HG03175 (cell line): ENCODE data around the gene BPIFB2.
"Not testable (repeated sequence)": the region's sequence is repeated elsewhere in the genome, so short reads cannot be mapped to it uniquely, and the experiment has no call there.

ENCODE experiments used
- ATAC-seq: cut with Tn5 transposase; IDR thresholded peaks from one replicate; pipeline ENCODE4 v1.9.1; 2021; ENCODE audit warnings: mild to moderate bottlenecking, moderate library complexity; ENCODE audit not compliant: unreplicated experiment

BPIFB2 gene

DNA sequence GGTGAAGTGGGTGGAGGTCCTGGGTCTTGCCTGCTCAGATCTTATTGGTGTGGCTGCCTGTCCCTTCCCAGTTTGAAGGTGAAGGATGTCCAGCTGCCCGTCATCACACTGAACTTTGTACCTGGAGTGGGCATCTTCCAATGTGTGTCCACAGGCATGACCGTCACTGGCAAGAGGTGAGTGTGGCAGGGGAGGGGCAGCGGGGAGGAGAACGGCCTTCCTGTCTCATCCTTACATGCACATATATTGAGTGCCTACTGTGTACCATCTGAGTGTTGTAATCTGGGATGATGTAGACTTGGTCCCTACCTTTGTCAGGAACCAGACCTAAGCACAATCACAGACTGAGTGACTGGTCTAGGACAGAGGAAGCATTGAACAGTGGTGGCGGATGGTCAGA is 26.6 kb downstream of the BPIFB2 start:
- ATAC-seq = no peak

- ATAC-seq = no peak
Measured at GRCh38 chr20:33034901-33035492, 27.5 kb downstream of the BPIFB2 start.

DNA sequence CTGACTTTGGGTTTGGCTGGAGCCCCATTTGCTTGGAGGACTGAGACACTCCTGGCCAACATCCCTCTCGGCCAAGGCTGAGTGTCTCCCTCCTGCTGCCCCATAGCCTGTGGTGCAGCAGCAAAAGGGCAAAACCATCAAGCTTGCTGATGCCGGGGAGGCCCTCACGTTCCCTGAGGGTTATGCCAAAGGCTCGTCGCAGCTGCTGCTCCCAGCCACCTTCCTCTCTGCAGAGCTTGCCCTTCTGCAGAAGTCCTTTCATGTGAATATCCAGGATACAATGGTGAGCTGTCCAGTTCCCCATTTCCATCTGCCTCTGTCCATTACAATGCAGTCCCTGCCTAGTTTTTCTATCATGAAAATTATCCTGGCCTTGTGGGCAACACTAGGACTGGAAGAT is 30.0 kb downstream of the BPIFB2 start:
- ATAC-seq = no peak

DNA sequence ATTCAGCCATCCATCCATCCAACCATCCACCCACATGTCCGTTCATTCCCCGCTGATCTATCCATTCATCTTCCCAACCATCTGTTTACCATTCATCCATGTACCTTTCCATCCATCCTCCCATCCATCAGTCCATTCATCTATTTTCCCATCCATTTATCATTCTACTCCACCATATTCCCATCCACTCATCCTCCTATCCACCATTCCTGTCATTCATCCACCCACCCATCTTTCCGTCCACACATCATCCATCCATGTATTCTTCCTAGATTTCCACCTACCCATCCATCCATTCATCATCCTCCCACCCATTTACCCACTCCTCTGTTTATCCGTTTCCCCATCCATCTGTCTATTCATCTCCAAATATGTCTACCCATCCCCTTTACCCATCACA is 30.7 kb downstream of the BPIFB2 start:
- ATAC-seq = no peak

GRCh38 chr20:33042430-33042829 is 34.9 kb downstream of the BPIFB2 start:
- no peak for ATAC-seq

GRCh38 chr20:33042983-33043730 is 35.7 kb downstream of the BPIFB2 start:
- ATAC-seq = no peak

GRCh38 chr20:33043731-33044181 is 36.3 kb downstream of the BPIFB2 start:
- no peak for ATAC-seq

DNA sequence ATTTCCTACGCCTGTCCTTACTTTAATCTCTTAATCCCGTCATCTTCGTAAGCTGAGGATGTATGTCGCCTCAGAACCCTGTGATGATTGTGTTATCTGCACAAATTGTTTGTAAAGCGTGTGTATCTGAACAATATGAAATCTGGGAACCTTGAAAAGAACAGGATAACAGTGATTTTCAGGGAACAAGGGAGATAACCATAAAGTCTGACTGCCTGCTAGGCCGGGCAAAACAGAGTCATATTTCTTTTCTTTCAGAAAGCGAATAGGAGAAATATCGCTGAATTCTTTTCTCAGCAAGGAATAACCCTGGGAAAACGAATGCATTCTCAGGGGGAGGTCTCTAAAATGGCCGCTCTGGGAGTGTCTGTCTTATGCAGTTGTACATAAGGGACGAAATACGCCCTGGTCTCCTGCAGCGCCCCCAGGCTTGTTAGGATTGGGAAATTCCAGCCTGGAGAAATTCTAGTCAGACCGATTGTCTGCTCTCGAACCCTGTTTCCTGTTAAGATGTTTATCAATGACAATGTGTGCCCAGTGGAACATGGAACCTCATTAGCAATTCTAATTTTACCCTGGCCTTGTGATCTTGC is 37.7 kb downstream of the BPIFB2 start:
- not testable (repeated sequence) for ATAC-seq

DNA sequence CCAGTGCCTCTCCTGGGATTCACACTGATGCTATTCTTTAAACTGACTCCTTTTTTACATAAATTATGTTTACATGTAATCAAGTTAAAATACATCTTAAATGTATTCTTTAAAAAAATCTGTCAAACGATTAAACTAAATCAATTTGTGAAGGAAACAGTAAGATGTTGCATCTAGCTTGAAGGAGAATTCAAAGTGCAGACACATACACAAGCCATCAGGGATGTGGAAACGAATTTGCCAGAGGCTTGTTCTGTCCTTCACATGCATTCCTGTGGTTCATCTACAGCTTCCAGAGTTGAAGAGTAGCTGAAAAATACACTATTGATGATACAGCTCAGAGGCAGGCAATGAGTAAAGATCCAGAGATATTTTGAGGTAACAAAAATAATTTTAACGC is 38.9 kb downstream of the BPIFB2 start:
- no peak for ATAC-seq

- no peak for ATAC-seq
Measured at GRCh38 chr20:33051333-33051732, 43.8 kb downstream of the BPIFB2 start.

DNA sequence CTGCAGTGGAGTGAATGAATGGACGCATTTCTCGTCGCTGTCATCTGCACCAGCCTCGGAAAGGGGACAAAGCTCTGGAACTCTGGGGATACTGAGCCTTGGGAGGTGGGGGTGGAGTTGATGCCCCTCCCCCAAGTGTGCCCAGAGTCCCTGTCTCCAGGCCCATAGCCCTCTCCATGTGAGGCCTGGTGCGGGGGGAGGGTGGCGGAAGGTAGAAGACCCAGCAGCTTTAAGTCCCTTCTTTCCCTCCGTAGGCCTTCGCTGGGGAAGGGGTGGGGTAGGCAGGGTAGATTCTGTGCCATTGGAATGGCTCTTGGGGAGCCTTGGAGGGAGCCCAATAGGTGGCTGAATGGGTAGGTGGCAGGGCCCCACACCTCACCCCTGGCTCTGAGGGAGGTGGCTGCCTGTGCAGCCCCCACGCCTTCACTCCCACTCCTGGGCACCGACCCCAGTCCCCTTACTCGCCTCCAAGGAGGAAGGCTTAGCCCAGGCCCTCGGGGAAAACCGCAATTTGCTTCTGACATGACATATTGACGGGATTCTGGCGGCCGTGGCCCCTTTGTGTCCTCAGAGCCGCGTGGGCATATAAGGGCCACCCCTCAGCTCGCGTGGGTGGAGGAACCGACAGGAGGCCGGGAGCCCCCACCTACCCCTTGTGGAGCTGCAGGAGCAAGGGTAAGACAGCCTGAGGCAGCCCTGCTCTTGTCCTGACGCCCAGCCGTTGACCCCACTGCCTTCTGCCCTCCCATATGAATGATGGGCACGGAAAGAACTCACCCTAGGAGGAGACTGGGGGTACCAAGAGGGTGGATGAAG is 46.0 kb downstream of the BPIFB2 start, which contains the start of gene BPIFB3:
BPIFB3 (plus strand) TSS at position 613 of the 816 bp plus-strand sequence. CDS start 1,533 bp downstream, outside the sequence.
- ATAC-seq = no peak

- no peak for ATAC-seq
Measured at GRCh38 chr20:33054381-33054780, 46.9 kb downstream of the BPIFB2 start.

DNA sequence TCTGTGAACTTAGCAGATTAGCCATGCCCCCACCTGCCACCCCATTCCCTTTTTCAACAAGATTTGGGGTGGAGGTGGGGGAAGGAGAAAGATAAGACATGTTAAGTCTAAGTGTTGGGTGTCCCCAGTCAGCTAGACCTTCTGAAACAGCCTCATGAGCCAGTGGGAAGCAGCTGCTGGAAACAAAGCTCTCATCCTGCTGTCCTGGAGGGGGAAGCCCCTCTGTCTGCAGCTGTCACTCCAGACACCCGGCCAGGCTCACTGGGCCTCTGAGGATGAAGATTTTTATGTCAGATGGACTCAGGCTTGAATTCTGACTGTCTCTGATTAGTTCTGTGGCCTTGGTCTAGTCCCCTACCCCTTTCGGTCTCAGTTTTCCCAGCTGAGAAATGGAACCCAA is 47.3 kb downstream of the BPIFB2 start:
- no peak for ATAC-seq

- no peak for ATAC-seq
Measured at GRCh38 chr20:33059136-33059535, 51.6 kb downstream of the BPIFB2 start.

GRCh38 chr20:33059741-33060390 is 52.4 kb downstream of the BPIFB2 start:
- no peak for ATAC-seq

- ATAC-seq = no peak
Measured at GRCh38 chr20:33061658-33062028, 54.1 kb downstream of the BPIFB2 start.

- no peak for ATAC-seq
Measured at GRCh38 chr20:33062105-33062824, 54.8 kb downstream of the BPIFB2 start.

- ATAC-seq = no peak
Measured at GRCh38 chr20:33062825-33063149, 55.3 kb downstream of the BPIFB2 start.

- ATAC-seq = no peak
Measured at GRCh38 chr20:33063271-33063670, 55.8 kb downstream of the BPIFB2 start.

- ATAC-seq = no peak
Measured at GRCh38 chr20:33064572-33065287, 57.2 kb downstream of the BPIFB2 start.
